ENCODE data around the gene ATP10A.

The ATP10A gene

DNA sequence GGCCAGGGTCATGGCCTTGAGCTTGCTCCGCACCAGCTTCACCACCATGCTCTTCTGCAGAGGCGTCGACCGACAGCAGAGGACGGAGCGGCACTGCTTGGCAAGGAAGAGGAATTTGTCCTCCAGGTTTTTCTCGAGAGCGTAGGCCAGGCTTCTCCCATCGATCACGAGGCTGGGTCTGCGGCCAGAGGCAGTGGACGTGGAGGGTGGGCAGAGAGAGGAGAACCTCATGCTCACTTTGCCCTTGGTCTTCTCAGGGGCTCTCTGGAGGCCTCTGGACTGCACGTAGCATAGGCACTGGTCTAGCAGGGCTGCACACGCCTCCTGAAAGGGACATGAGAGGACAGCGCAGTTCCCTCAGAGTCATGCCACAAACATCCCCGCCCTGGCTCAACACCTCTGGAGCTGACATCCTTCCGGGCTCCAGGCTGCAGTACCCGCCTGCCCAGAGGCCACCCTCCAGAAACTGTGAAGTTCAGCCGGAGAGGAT, 168.3 kb downstream of the ATP10A start:
- no peak for ATAC-seq
- TF ChIP-seq TOX (CRISPR knock-in tag; IDR thresholded peaks at IDR 0.05; ENCODE audit: borderline replicate concordance) (no peak), ZNF70 (CRISPR knock-in tag; IDR thresholded peaks at IDR 0.05) (no peak), ZNF565 (CRISPR knock-in tag; conservative IDR thresholded peaks at IDR 0.05; ENCODE audit: low read depth) (no peak), ZFP30 (CRISPR knock-in tag; IDR thresholded peaks at IDR 0.05) (no peak)
- TF ChIP-seq, protein P1, sequence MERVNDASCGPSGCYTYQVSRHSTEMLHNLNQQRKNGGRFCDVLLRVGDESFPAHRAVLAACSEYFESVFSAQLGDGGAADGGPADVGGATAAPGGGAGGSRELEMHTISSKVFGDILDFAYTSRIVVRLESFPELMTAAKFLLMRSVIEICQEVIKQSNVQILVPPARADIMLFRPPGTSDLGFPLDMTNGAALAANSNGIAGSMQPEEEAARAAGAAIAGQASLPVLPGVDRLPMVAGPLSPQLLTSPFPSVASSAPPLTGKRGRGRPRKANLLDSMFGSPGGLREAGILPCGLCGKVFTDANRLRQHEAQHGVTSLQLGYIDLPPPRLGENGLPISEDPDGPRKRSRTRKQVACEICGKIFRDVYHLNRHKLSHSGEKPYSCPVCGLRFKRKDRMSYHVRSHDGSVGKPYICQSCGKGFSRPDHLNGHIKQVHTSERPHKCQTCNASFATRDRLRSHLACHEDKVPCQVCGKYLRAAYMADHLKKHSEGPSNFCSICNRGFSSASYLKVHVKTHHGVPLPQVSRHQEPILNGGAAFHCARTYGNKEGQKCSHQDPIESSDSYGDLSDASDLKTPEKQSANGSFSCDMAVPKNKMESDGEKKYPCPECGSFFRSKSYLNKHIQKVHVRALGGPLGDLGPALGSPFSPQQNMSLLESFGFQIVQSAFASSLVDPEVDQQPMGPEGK (CRISPR knock-in tag; IDR thresholded peaks at IDR 0.05; ENCODE audit: borderline replicate concordance), result no peak

DNA sequence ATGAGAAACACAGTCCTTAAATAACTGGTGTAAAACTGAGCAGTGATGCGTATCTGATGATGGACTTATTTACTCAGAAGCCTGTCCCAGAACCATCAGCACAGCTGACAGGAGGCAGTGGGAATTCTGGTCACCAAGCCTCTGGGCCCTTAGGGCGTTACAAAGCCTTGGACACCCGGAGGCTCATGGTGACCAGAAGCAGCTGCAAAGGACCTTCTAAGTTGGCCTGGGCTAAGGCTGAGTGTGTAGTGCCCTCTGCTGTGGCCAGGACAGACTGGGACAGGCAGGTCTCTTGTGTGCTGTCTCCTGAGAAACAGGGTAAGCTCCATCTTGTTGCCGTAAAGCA, 168.9 kb downstream of the ATP10A start:
- ATAC-seq, result no peak
- TF ChIP-seq CSDC2 (CRISPR knock-in tag; IDR thresholded peaks at IDR 0.05), result no peak
- no peak for TF ChIP-seq ZNF8 (CRISPR knock-in tag; IDR thresholded peaks at IDR 0.05)
- TF ChIP-seq, protein P1 (CRISPR knock-in tag; IDR thresholded peaks at IDR 0.05; ENCODE audit: borderline replicate concordance), result no peak

DNA sequence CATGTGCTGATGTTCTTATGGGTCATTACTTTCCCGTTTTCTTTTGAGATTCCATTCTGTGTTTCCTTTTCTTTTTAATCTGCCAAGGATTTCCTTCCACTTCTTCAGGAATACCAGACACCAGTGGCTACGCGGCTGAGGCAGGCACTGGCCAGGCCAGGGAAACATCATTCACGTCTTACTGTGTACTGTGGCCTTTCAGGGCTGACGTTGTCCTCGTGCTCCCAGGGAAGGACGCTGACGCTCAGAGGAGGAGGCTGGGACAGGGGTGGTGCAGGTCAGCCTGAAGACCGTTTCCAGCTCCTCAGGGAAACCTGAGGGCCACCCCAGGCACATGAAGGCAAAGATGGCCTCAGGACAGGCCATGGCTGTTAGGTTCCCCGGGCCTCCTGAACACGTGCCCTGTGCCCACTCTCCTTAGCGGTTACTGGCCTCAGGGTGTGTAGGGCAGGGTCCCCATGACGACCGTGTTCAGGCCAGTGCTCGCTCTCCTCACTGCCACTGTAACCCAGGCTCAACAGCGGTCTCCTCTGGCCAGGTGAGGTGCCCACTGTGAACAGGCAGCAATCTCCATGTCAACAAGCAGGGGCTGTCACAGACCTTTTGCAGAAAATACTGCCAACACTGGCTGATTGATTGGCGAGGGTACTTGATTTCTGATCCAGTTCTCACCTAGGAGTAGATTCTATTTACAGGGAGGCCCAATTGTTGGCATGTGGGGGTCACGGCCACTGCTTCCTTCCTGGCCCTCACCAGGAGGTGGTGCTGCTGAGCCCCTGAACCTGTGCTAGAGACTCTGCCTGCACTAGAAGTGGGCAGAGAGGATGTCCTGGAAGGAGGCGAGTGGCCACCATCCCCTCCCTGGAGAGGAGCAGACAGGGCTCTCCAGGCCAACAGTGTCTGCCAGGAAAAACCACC, 169.5 kb downstream of the ATP10A start:
- ATAC-seq, result no peak
- TF ChIP-seq ZNF70 (CRISPR knock-in tag; IDR thresholded peaks at IDR 0.05), result no peak
- no peak for TF ChIP-seq ESRRG (CRISPR knock-in tag; IDR thresholded peaks at IDR 0.05)
- TF ChIP-seq, protein P2, sequence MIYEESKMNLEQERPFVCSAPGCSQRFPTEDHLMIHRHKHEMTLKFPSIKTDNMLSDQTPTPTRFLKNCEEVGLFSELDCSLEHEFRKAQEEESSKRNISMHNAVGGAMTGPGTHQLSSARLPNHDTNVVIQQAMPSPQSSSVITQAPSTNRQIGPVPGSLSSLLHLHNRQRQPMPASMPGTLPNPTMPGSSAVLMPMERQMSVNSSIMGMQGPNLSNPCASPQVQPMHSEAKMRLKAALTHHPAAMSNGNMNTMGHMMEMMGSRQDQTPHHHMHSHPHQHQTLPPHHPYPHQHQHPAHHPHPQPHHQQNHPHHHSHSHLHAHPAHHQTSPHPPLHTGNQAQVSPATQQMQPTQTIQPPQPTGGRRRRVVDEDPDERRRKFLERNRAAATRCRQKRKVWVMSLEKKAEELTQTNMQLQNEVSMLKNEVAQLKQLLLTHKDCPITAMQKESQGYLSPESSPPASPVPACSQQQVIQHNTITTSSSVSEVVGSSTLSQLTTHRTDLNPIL (CRISPR knock-in tag; IDR thresholded peaks at IDR 0.05; ENCODE audit: low read depth), result no peak
- no peak for TF ChIP-seq RARB (CRISPR knock-in tag; IDR thresholded peaks at IDR 0.05)
- no peak for TF ChIP-seq BACH2 (CRISPR knock-in tag; IDR thresholded peaks at IDR 0.05; ENCODE audit: borderline replicate concordance)
- no peak for TF ChIP-seq ZFP30 (CRISPR knock-in tag; IDR thresholded peaks at IDR 0.05)
- no peak for TF ChIP-seq ZNF565 (CRISPR knock-in tag; conservative IDR thresholded peaks at IDR 0.05; ENCODE audit: low read depth)
- no peak for TF ChIP-seq TCF4 (CRISPR knock-in tag; IDR thresholded peaks at IDR 0.05; ENCODE audit: borderline replicate concordance)

DNA sequence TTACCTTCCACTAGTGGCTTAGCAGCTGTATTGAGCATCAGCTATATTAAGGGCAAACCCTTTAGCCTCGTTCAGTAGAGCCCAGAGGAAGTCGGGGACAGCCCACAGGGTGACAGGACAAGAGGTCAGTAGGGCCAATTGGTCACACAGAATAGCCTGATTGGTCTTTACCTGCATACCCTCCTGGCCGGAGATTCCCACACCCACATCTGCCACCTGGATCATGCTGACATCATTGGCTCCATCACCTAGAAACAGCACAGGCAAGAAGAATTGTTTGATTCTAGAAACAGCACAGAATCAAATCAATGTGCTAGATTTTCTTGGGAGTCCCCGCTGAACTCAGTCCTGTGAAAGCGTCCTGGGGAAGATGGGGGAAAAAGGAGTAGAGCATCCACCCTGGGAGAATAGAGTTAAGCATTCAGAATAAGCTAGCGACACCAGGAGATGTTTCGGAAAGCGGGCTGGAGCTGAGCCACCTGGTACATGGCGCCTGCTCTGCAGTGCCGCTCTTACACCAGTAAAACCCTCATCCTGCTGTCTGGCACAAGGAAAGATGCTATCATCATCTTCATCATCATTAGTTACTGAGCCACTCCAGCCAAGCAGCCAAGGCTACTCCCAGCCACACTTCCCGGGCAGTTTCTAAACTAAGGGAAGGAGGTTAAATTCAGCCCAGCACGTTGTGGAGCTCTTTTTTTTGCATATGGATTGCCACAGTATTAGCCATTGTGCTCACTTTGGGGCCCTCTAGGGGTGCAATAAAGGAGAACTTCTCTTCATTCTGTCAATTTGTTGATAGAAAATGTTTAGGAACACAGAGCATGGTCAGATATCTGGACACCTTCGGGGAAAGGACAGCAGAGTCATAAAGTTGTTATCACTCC, 171.3 kb downstream of the ATP10A start:
- no peak for ATAC-seq
- TF ChIP-seq ZFP30 (CRISPR knock-in tag; IDR thresholded peaks at IDR 0.05) (no peak), OSR1 (CRISPR knock-in tag; IDR thresholded peaks at IDR 0.05) (no peak), RARB (CRISPR knock-in tag; IDR thresholded peaks at IDR 0.05) (no peak), CSDC2 (CRISPR knock-in tag; IDR thresholded peaks at IDR 0.05) (no peak), TCF4 (CRISPR knock-in tag; IDR thresholded peaks at IDR 0.05; ENCODE audit: borderline replicate concordance) (no peak), ARNTL (CRISPR knock-in tag; IDR thresholded peaks at IDR 0.05; ENCODE audit: borderline replicate concordance, low read depth) (no peak), ZNF70 (CRISPR knock-in tag; IDR thresholded peaks at IDR 0.05) (no peak), ISL1 (CRISPR knock-in tag; IDR thresholded peaks at IDR 0.05) (no peak), ZNF565 (CRISPR knock-in tag; conservative IDR thresholded peaks at IDR 0.05; ENCODE audit: low read depth) (no peak), TOX (CRISPR knock-in tag; IDR thresholded peaks at IDR 0.05; ENCODE audit: borderline replicate concordance) (no peak), ZFP3 (CRISPR knock-in tag; IDR thresholded peaks at IDR 0.05) (no peak)
- TF ChIP-seq, protein P1 (CRISPR knock-in tag; IDR thresholded peaks at IDR 0.05; ENCODE audit: borderline replicate concordance), result no peak
- TF ChIP-seq, protein P3, sequence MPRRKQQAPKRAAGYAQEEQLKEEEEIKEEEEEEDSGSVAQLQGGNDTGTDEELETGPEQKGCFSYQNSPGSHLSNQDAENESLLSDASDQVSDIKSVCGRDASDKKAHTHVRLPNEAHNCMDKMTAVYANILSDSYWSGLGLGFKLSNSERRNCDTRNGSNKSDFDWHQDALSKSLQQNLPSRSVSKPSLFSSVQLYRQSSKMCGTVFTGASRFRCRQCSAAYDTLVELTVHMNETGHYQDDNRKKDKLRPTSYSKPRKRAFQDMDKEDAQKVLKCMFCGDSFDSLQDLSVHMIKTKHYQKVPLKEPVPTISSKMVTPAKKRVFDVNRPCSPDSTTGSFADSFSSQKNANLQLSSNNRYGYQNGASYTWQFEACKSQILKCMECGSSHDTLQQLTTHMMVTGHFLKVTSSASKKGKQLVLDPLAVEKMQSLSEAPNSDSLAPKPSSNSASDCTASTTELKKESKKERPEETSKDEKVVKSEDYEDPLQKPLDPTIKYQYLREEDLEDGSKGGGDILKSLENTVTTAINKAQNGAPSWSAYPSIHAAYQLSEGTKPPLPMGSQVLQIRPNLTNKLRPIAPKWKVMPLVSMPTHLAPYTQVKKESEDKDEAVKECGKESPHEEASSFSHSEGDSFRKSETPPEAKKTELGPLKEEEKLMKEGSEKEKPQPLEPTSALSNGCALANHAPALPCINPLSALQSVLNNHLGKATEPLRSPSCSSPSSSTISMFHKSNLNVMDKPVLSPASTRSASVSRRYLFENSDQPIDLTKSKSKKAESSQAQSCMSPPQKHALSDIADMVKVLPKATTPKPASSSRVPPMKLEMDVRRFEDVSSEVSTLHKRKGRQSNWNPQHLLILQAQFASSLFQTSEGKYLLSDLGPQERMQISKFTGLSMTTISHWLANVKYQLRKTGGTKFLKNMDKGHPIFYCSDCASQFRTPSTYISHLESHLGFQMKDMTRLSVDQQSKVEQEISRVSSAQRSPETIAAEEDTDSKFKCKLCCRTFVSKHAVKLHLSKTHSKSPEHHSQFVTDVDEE (CRISPR knock-in tag; IDR thresholded peaks at IDR 0.05), result no peak
- TF ChIP-seq, protein P2 (CRISPR knock-in tag; IDR thresholded peaks at IDR 0.05; ENCODE audit: low read depth), result no peak
- TF ChIP-seq, protein P4, sequence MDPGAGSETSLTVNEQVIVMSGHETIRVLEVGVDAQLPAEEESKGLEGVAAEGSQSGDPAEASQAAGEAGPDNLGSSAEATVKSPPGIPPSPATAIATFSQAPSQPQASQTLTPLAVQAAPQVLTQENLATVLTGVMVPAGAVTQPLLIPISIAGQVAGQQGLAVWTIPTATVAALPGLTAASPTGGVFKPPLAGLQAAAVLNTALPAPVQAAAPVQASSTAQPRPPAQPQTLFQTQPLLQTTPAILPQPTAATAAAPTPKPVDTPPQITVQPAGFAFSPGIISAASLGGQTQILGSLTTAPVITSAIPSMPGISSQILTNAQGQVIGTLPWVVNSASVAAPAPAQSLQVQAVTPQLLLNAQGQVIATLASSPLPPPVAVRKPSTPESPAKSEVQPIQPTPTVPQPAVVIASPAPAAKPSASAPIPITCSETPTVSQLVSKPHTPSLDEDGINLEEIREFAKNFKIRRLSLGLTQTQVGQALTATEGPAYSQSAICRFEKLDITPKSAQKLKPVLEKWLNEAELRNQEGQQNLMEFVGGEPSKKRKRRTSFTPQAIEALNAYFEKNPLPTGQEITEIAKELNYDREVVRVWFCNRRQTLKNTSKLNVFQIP (CRISPR knock-in tag; IDR thresholded peaks at IDR 0.05; ENCODE audit: borderline replicate concordance, low read depth), result no peak
